H1 (cell line): ENCODE data around the gene SNRNP70. TPM values are rescaled to one million over a fixed set of nuclear protein-coding genes. Genes with fewer than 3 reads are reported as not detected.

Experiments used
- CTCF ChIP-seq, 3 experiments: IDR thresholded peaks; 1 replicate in 2 of 3; 2 replicates in 1 of 3; pipeline versions ENCODE4 v1.5.1 to v1.6.1; 2011; ENCODE audit warnings: low read length in 3 of 3, mild to moderate bottlenecking in 3 of 3, inconsistent platforms in 2 of 3, low read depth in 1 of 3, moderate library complexity in 1 of 3; ENCODE audit not compliant: insufficient read depth in 1 of 3; ENCODE audit errors: control extremely low read depth in 1 of 3
- JUN ChIP-seq: IDR thresholded peaks from 2 replicates; pipeline ENCODE4 v1.6.1; 2011; ENCODE audit warnings: low read depth, mild to moderate bottlenecking, improper control_type of control experiment, low read length
- KDM1A ChIP-seq: fragments of 200-600, 300-600 bp; sonication (generic); IDR thresholded peaks from 2 replicates; pipeline ENCODE4 v1.7.1; 2016; ENCODE audit warnings: mild to moderate bottlenecking, low read length, borderline replicate concordance
- POLR2A ChIP-seq, 2 experiments: IDR thresholded peaks; 1 replicate in 1 of 2; 2 replicates in 1 of 2; pipeline ENCODE4 v1.6.1; 2011; ENCODE audit warnings: low read depth in 2 of 2, low read length in 2 of 2, mild to moderate bottlenecking in 2 of 2; ENCODE audit errors: control extremely low read depth in 1 of 2
- RAD21 ChIP-seq, 2 experiments: IDR thresholded peaks in 1 of 2; conservative IDR thresholded peaks in 1 of 2; 2 replicates each; pipeline ENCODE4 v1.6.1; 2011; ENCODE audit warnings: low read depth in 2 of 2, low read length in 2 of 2, improper control_type of control experiment in 1 of 2, inconsistent platforms in 1 of 2, mild to moderate bottlenecking in 1 of 2, moderate library complexity in 1 of 2
- SP1 ChIP-seq: IDR thresholded peaks from 2 replicates; pipeline ENCODE4 v1.6.1; 2011; ENCODE audit warnings: low read depth, low read length
- polyA plus RNA-seq, 7 experiments: library from polyadenylated mRNA; depleted of rRNA in 3 of 7; stranded (reverse) in 5 of 7; unstranded in 2 of 7; fragments of >200 nt in 5 of 7; fragments of 200-250 nt in 2 of 7; gene quantifications; 1 replicate in 5 of 7; 2 replicates in 1 of 7; 4 replicates in 1 of 7; pipeline versions ENCODE4 v1.2.1 to v1.2.3, GENCODE V29; 2011 to 2013; ENCODE audit warnings: missing spikeins in 2 of 7, mixed read lengths in 2 of 7
- total RNA-seq: library from RNA; stranded (reverse); fragmentation: NEBNext Ultra II Directional; extraction: Animal tissue kit (Norgen Biotek cat#: 25700); gene quantifications from 2 replicates; pipeline ENCODE4 v1.2.1, GENCODE V29; 2021

The SNRNP70 gene
- total and polyA plus RNA-seq, 2 of the 8 experiments (the other 6 are each of a cell fraction or from before 2014, with no cell fraction given): 231 to 235 TPM

- TF ChIP-seq CTCF (IDR thresholded peaks at IDR 0.05; ENCODE audit: control extremely low read depth in 1 of 3, insufficient read depth in 1 of 3, low read depth in 1 of 3, low read length in 3 of 3) (no peak), RAD21 (IDR thresholded peaks at IDR 0.05 in 1 of 2, conservative IDR thresholded peaks at IDR 0.05 in 1 of 2; ENCODE audit: low read depth in 2 of 2, low read length in 2 of 2) (no peak), KDM1A (no peak), POLR2A (IDR thresholded peaks at IDR 0.05; ENCODE audit: control extremely low read depth in 1 of 2, low read depth in 2 of 2, low read length in 2 of 2) (no peak), SP1 (no peak), JUN (no peak)
These were observed 50.4 kb downstream of the SNRNP70 start (continued) for GRCh38 chr19:49135686-49136085.
